ENCODE results near the gene MRPS31. TPM values are rescaled to one million over a fixed set of nuclear protein-coding genes. Genes with fewer than 3 reads are reported as not detected.

Gene MRPS31
- total and polyA plus RNA-seq, 10 of the 15 experiments (the other 5 are each of a cell fraction or from before 2014, with no cell fraction given): 20.3 to 60.9 (median 43.1) TPM

DNA sequence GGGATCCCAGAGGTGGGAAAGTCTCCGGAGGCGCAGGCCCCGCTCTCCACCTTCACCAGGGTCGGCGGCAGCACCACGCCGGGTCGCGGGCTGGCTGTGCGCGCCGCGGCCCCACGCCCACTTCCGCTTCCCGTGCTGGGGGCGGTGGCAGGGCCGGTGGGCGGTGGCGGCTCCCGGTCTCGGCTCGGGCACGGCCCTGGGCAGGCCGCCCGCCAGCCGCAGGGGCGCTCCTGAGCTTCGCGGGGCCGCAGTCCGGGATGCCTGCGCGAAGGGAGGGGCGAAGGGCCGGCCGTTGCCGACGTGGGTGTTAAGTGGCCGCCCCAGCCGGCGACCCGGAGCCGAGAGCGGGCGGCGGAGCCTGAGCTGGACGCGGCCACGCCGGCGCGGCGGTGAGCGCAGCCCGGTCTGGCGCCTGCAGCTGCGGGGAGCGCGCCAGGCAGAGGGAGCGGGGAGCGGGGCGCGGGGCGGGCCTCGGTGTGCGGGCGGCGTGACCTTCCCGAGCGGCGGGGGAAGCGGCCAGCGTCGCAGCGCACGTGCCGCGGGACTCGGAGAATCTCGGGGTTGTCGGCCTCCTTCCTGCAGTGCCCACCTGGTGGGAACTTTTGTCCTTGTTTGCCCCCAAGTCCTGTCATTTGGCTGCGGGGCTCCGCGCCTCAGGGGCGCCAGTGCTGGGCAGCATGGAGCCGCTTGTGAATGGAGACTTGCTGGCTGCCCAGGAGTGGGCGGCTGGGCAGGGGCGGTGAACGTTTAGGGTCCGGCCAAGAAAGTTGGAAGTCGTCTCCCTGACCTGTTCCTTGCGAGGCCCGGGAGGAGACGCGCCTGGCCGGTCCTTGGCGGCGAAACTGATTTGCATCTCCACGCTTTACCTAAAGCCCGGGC lies 18.5 kb upstream of the MRPS31 start, which contains the start of gene SLC25A15:
Gene SLC25A15, plus strand, starts transcription at position 337 of the 879 bp plus-strand sequence. CDS start 3,616 bp downstream, outside the sequence.
- DNase-seq (ENCODE audit: low read depth, low spot score): no peak
- no peaks in the 10 kb centered on the region for H3K27me3 ChIP-seq (replicated peaks in 1 of 2; ENCODE audit: control insufficient read depth in 2 of 2, insufficient read depth in 2 of 2, low read length in 1 of 2)
- no TSS peak for BruUV-seq (replicated peaks)
- peaks cover 2% of the 10 kb centered on the region for H3K79me2 ChIP-seq (ENCODE audit: control insufficient read depth, insufficient read depth, low read length)
- H3K4me1 ChIP-seq (ENCODE audit: control insufficient read depth, insufficient read depth, low read length): peaks cover 17% of the 10 kb centered on the region
- ChIA-PET RAD21 (ENCODE audit: unreplicated experiment) (interaction anchor here (1.1 to 2.3 kb wide), 6 partner anchors 12 to 145 kb away, joined by 3 to 8 read pairs (median 4); no protein-coding TSS in a partner anchor), CTCF (interaction anchor here (0.8 to 5.0 kb wide), 10 partner anchors 12 to 473 kb away, joined by 3 to 36 read pairs (median 3); no protein-coding TSS in a partner anchor), SMC1A (ENCODE audit: uncharacterized antibody, unreplicated experiment) (interaction anchor here (0.7 to 1.7 kb wide), 10 partner anchors 10 to 185 kb away, joined by 3 to 8 read pairs (median 3); no protein-coding TSS in a partner anchor), POLR2A (interaction anchor here (0.7 to 1.7 kb wide), 2 partner anchors 8 to 225 kb away, joined by 3 to 6 read pairs; no protein-coding TSS in a partner anchor)
- no peaks in the 10 kb centered on the region for H4K20me1 ChIP-seq (ENCODE audit: control insufficient read depth, insufficient read depth)
- H3K4me3 ChIP-seq: peak within 1 kb of the TSS; percentile 83
- H3K4me2 ChIP-seq (ENCODE audit: control insufficient read depth, insufficient read depth): peak within 1 kb of the TSS; percentile 96
- peak; percentile 94 for ATAC-seq
- peak within 1 kb of the TSS; percentile 94 for H2AFZ ChIP-seq (ENCODE audit: control insufficient read depth, low read depth, low read length)
- intact Hi-C loops (cut with micrococcal nuclease; ENCODE audit: unreplicated experiment): loop anchor here (5.0 kb wide), 1 partner anchor 133 kb away; no protein-coding TSS in a partner anchor
- peak within 1 kb of the TSS; percentile 56 for H3K27ac ChIP-seq (ENCODE audit: control insufficient read depth, insufficient read depth)
- no peaks in the 10 kb centered on the region for H3K9me3 ChIP-seq (replicated peaks; ENCODE audit: control insufficient read depth, insufficient read depth, low read length)
- under 1% methylated on average over 86 of the region's 101 CpGs for WGBS (ENCODE audit: insufficient coverage, insufficient replicate concordance, low lambda C conversion rate, missing lambda C conversion rate)
- H3K9ac ChIP-seq (ENCODE audit: control insufficient read depth, insufficient read depth, low read length): peak within 1 kb of the TSS; percentile 82
- no peaks in the 10 kb centered on the region for H3K36me3 ChIP-seq (ENCODE audit: control insufficient read depth in 2 of 2, insufficient read depth in 2 of 2, low read length in 1 of 2)
- in situ Hi-C loops (cut with MboI): loop anchor here (5.0 kb wide), 1 partner anchor 53 kb away; no protein-coding TSS in a partner anchor
- no peak for FAIRE-seq
- TF ChIP-seq SMC3 (IDR thresholded peaks at IDR 0.05; ENCODE audit: borderline replicate concordance, low read length) (peak; percentile 3; the same call in 1 of the 2 replicates), HCFC1 (IDR thresholded peaks at IDR 0.05; ENCODE audit: low read length) (no peak), EED (IDR thresholded peaks at IDR 0.05; ENCODE audit: low read depth) (no peak), MEF2B (IDR thresholded peaks at IDR 0.05; ENCODE audit: partially characterized antibody, poor library complexity, severe bottlenecking) (no peak), MYC (IDR thresholded peaks at IDR 0.05; ENCODE audit: insufficient read depth, insufficient read length, insufficient replicate concordance, low read length, severe bottlenecking) (peak; percentile 51), JUND (IDR thresholded peaks at IDR 0.05; ENCODE audit: low read depth, low read length) (no peak), CBX5 (IDR thresholded peaks at IDR 0.05; ENCODE audit: low read depth) (peak; percentile 53; the same call in 1 of the 2 replicates), YY1 (IDR thresholded peaks at IDR 0.05; ENCODE audit: low read depth, low read length) (no peak), IKZF1 (conservative IDR thresholded peaks at IDR 0.05) (peak; percentile 92), NFYB (IDR thresholded peaks at IDR 0.05; ENCODE audit: insufficient read depth, low read depth, low read length) (no peak), CBX3 (IDR thresholded peaks at IDR 0.05; ENCODE audit: borderline replicate concordance, low read depth) (no peak), IKZF2 (IDR thresholded peaks at IDR 0.05) (peak in 1 of 2 experiments; percentile 15; a peak in 1 of 4 replicates), ZNF207 (IDR thresholded peaks at IDR 0.05; ENCODE audit: borderline replicate concordance) (0 out of 2 replicates have a peak, but pooled peaks have one; percentile 35), NR2C1 (IDR thresholded peaks at IDR 0.05) (peak; percentile 34; the same call in 1 of the 2 replicates), POU2F2 (IDR thresholded peaks at IDR 0.05; ENCODE audit: borderline replicate concordance, low read depth, low read length) (no peak), SRF (IDR thresholded peaks at IDR 0.05; ENCODE audit: low read depth in 2 of 2, low read length in 2 of 2) (0 out of 4 replicates have a peak, but pooled peaks of 1 of the 2 experiments have one; percentile 22), ATF7 (IDR thresholded peaks at IDR 0.05; ENCODE audit: low read depth) (no peak), KAT2A (conservative IDR thresholded peaks at IDR 0.05; ENCODE audit: control insufficient read depth, low read depth, low read length) (no peak), ZNF622 (IDR thresholded peaks at IDR 0.05) (no peak)
- TF ChIP-seq, protein P1, sequence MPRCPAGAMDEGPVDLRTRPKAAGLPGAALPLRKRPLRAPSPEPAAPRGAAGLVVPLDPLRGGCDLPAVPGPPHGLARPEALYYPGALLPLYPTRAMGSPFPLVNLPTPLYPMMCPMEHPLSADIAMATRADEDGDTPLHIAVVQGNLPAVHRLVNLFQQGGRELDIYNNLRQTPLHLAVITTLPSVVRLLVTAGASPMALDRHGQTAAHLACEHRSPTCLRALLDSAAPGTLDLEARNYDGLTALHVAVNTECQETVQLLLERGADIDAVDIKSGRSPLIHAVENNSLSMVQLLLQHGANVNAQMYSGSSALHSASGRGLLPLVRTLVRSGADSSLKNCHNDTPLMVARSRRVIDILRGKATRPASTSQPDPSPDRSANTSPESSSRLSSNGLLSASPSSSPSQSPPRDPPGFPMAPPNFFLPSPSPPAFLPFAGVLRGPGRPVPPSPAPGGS (IDR thresholded peaks at IDR 0.05; ENCODE audit: borderline replicate concordance, insufficient read depth, low read depth, low read length, poor library complexity, severe bottlenecking): peak; percentile 60
- TF ChIP-seq, protein P2, sequence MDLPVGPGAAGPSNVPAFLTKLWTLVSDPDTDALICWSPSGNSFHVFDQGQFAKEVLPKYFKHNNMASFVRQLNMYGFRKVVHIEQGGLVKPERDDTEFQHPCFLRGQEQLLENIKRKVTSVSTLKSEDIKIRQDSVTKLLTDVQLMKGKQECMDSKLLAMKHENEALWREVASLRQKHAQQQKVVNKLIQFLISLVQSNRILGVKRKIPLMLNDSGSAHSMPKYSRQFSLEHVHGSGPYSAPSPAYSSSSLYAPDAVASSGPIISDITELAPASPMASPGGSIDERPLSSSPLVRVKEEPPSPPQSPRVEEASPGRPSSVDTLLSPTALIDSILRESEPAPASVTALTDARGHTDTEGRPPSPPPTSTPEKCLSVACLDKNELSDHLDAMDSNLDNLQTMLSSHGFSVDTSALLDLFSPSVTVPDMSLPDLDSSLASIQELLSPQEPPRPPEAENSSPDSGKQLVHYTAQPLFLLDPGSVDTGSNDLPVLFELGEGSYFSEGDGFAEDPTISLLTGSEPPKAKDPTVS (IDR thresholded peaks at IDR 0.05; ENCODE audit: low read depth, low read length): no peak
